HepG2 (cell line): ENCODE data around the gene SHTN1. TPM values are rescaled to one million over a fixed set of nuclear protein-coding genes. Genes with fewer than 3 reads are reported as not detected.

Experiments
- ARID5B ChIP-seq: IDR thresholded peaks from 2 replicates; pipeline ENCODE4 v1.4.0; 2020; ENCODE audit warnings: mild to moderate bottlenecking, missing genetic modification reagents
- ATAD3A ChIP-seq: sonication (generic); formaldehyde crosslinking; IDR thresholded peaks from 2 replicates; pipeline ENCODE4 v1.4.0; 2020; ENCODE audit warnings: missing genetic modification reagents
- CENPT ChIP-seq: sonication (generic); formaldehyde crosslinking; IDR thresholded peaks from 2 replicates; pipeline ENCODE4 v1.8.0; 2022; ENCODE audit warnings: low read depth, mild to moderate bottlenecking, moderate library complexity, missing genetic modification reagents
- HNF4A ChIP-seq: sonication (generic); formaldehyde crosslinking; IDR thresholded peaks from 2 replicates; pipeline ENCODE4 v1.4.0; 2020; ENCODE audit warnings: missing genetic modification reagents
- IKZF5 ChIP-seq: IDR thresholded peaks from 2 replicates; pipeline ENCODE4 v1.6.1; 2018; ENCODE audit warnings: missing genetic modification reagents, mild to moderate bottlenecking, missing compliant biosample characterization
- ISL2 ChIP-seq: sonication (generic); formaldehyde crosslinking; IDR thresholded peaks from 2 replicates; pipeline ENCODE4 v1.5.0; 2020; ENCODE audit warnings: missing genetic modification reagents
- KDM1A ChIP-seq: IDR thresholded peaks from 2 replicates; pipeline ENCODE4 v1.6.1; 2016; ENCODE audit warnings: missing compliant biosample characterization
- KLF6 ChIP-seq: IDR thresholded peaks from 2 replicates; pipeline ENCODE4 v1.8.0; 2016; ENCODE audit warnings: missing biosample characterization, missing genetic modification reagents
- MED1 ChIP-seq: sonication (generic); formaldehyde crosslinking; IDR thresholded peaks from 2 replicates; pipeline ENCODE4 v1.4.0; 2020; ENCODE audit warnings: missing genetic modification reagents
- MIER2 ChIP-seq: IDR thresholded peaks from 2 replicates; pipeline ENCODE4 v1.6.1; 2016; ENCODE audit warnings: missing biosample characterization, missing genetic modification reagents
- NFYC ChIP-seq: IDR thresholded peaks from 2 replicates; pipeline ENCODE4 v1.6.1; 2016; ENCODE audit warnings: missing genetic modification reagents, missing compliant biosample characterization
- NR2F1 ChIP-seq, 2 experiments: fragments of 450-650 bp in 1 of 2; formaldehyde crosslinking in 1 of 2; IDR thresholded peaks; 2 replicates each; pipeline versions ENCODE4 v1.5.0 to v1.6.1; 2016 to 2020; ENCODE audit warnings: mild to moderate bottlenecking in 1 of 2, missing compliant biosample characterization in 1 of 2, missing genetic modification reagents in 1 of 2, moderate library complexity in 1 of 2
- RXRB ChIP-seq: IDR thresholded peaks from 2 replicates; pipeline ENCODE4 v1.6.1; 2016; ENCODE audit warnings: borderline replicate concordance, missing genetic modification reagents, missing compliant biosample characterization
- SCMH1 ChIP-seq: sonication (generic); formaldehyde crosslinking; IDR thresholded peaks from 2 replicates; pipeline ENCODE4 v1.9.0; 2021; ENCODE audit warnings: missing genetic modification reagents, mild to moderate bottlenecking, borderline replicate concordance
- TBX2 ChIP-seq: sonication (generic); formaldehyde crosslinking; IDR thresholded peaks from 2 replicates; pipeline ENCODE4 v1.5.0; 2020; ENCODE audit warnings: missing genetic modification reagents, mild to moderate bottlenecking, borderline replicate concordance
- TEAD2 ChIP-seq: sonication (generic); formaldehyde crosslinking; IDR thresholded peaks from 2 replicates; pipeline ENCODE4 v1.9.0; 2021; ENCODE audit warnings: missing genetic modification reagents
- TEAD3 ChIP-seq: optimal IDR thresholded peaks from 2 replicates; pipeline ENCODE3; 2016; ENCODE audit warnings: borderline replicate concordance
- TOE1 ChIP-seq: sonication (generic); formaldehyde crosslinking; IDR thresholded peaks from 2 replicates; pipeline ENCODE4 v1.4.0; 2020; ENCODE audit warnings: mild to moderate bottlenecking, missing genetic modification reagents
- ZNF224 ChIP-seq: sonication (generic); formaldehyde crosslinking; IDR thresholded peaks from 2 replicates; pipeline ENCODE4 v1.5.0; 2020; ENCODE audit warnings: mild to moderate bottlenecking, missing genetic modification reagents
- ZNF232 ChIP-seq: sonication (generic); formaldehyde crosslinking; IDR thresholded peaks from 2 replicates; pipeline ENCODE4 v1.4.0; 2020; ENCODE audit warnings: missing genetic modification reagents, borderline replicate concordance
- ZNF292 ChIP-seq: sonication (generic); formaldehyde crosslinking; IDR thresholded peaks from 2 replicates; pipeline ENCODE4 v1.8.1; 2022; ENCODE audit warnings: mild to moderate bottlenecking, low read depth, missing genetic modification reagents, borderline replicate concordance
- ZNF34 ChIP-seq: sonication (generic); formaldehyde crosslinking; IDR thresholded peaks from 2 replicates; pipeline ENCODE4 v1.4.0; 2020; ENCODE audit warnings: mild to moderate bottlenecking, missing genetic modification reagents, borderline replicate concordance
- ZNF552 ChIP-seq: sonication (generic); formaldehyde crosslinking; IDR thresholded peaks from 2 replicates; pipeline ENCODE4 v1.9.0; 2022; ENCODE audit warnings: missing genetic modification reagents, mild to moderate bottlenecking, borderline replicate concordance
- ZNF572 ChIP-seq: sonication (generic); formaldehyde crosslinking; IDR thresholded peaks from 2 replicates; pipeline ENCODE4 v1.5.1; 2020; ENCODE audit warnings: mild to moderate bottlenecking, missing genetic modification reagents
- ZNF607 ChIP-seq: sonication (generic); formaldehyde crosslinking; IDR thresholded peaks from 2 replicates; pipeline ENCODE4 v1.5.1; 2020; ENCODE audit warnings: missing genetic modification reagents, mild to moderate bottlenecking, borderline replicate concordance
- ZNF678 ChIP-seq: sonication (generic); formaldehyde crosslinking; IDR thresholded peaks from 2 replicates; pipeline ENCODE4 v1.4.0; 2020; ENCODE audit warnings: mild to moderate bottlenecking, missing genetic modification reagents
- ZNF720 ChIP-seq: sonication (generic); formaldehyde crosslinking; IDR thresholded peaks from 2 replicates; pipeline ENCODE4 v1.4.0; 2020; ENCODE audit warnings: missing genetic modification reagents
- polyA plus RNA-seq, 8 experiments: library from polyadenylated mRNA; depleted of rRNA in 3 of 8; stranded (reverse) in 7 of 8; unstranded in 1 of 8; fragments of >200 nt; fragmentation: Illumina TruSeq in 4 of 8; extraction: Trizol in 4 of 8; gene quantifications; 2 replicates each; pipeline versions ENCODE4 v1.2.1 to v1.2.3, GENCODE V29; 2011 to 2016; ENCODE audit warnings: low read depth in 4 of 8, missing spikeins in 1 of 8, mixed read lengths in 1 of 8; ENCODE audit not compliant: insufficient read depth in 1 of 8
- total RNA-seq, 5 experiments: library from RNA; depleted of rRNA; stranded (reverse); fragments of >200 nt; fragmentation: Illumina TruSeq; extraction: Trizol; gene quantifications; 2 replicates each; pipeline ENCODE4 v1.2.3, GENCODE V29; 2016; ENCODE audit warnings: low read depth in 1 of 5

Gene SHTN1
- total and polyA plus RNA-seq, 2 of the 13 experiments (the other 11 are each of a cell fraction or from before 2014, with no cell fraction given), result 11.3 to 15.6 TPM

DNA sequence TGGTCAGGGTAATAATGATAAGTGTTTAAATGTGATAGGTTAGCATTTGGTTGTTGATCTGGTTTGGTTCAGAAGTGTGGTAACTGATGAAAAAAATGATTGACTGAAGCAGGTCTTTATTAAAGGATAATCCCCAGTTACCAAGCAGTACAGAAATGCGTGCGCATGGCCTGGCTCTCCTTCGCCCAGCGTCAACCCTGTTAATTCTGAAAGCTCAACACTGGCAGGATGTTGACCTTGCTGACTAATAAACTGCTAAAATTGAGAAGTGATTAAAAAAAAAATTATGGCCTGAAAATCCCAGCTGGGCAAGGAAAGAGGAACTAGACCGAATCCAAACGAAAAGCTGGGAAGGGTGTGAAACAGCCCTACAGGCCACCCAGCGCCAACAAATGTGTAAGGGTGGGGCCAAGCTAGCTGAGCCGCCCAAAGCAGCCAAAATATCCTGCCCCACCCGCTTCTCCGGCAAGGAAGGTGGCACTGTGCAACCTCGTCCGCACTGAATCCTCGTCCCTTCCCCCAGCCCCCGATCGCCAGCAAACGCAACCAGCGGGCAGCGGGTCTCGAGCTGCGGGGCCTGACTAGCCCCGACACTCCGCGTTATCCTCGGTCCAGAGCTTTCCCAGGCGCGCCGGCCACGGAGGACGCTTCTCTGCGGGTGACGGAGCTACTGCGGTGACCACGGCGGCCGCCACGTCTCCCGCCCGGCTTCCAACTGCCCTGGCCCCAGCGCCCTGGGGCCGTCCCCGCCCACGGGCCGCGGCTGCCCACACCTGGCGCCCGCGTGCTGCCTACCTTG lies 561 bp downstream of the SHTN1 start (continued):
- no peak for TF ChIP-seq IKZF5 (CRISPR knock-in tag)
- TF ChIP-seq KDM1A, result no peak
- no peak for TF ChIP-seq NR2F1 (CRISPR knock-in tag; IDR thresholded peaks at IDR 0.05)
- no peak for TF ChIP-seq TOE1 (CRISPR knock-in tag)
- no peak for TF ChIP-seq NFYC (CRISPR knock-in tag)
- no peak for TF ChIP-seq SCMH1
- no peak for TF ChIP-seq TEAD3 (CRISPR knock-in tag)
- TF ChIP-seq ZNF572 (CRISPR knock-in tag), result no peak
- no peak for TF ChIP-seq RXRB (CRISPR knock-in tag)
- TF ChIP-seq HNF4A (CRISPR knock-in tag), result no peak
- TF ChIP-seq MED1 (CRISPR knock-in tag), result no peak; the same call in 1 of the 2 replicates
- TF ChIP-seq ZNF678 (CRISPR knock-in tag), result 0 out of 2 replicates have a peak, but pooled peaks have one; percentile 42
- TF ChIP-seq ZNF232 (CRISPR knock-in tag), result no peak; the same call in 1 of the 2 replicates
- TF ChIP-seq ISL2, result no peak
- no peak for TF ChIP-seq ZNF292 (CRISPR knock-in tag)
- TF ChIP-seq TEAD2, result 0 out of 2 replicates have a peak, but pooled peaks have one; percentile 32
- TF ChIP-seq CENPT (CRISPR knock-in tag), result 0 out of 2 replicates have a peak, but pooled peaks have one; percentile 53
- TF ChIP-seq ZNF607 (CRISPR knock-in tag), result no peak
- no peak for TF ChIP-seq ZNF720 (CRISPR knock-in tag)
- no peak for TF ChIP-seq ZNF224 (CRISPR knock-in tag)
- TF ChIP-seq MIER2, result no peak
- TF ChIP-seq ATAD3A (CRISPR knock-in tag), result no peak
- no peak for TF ChIP-seq ARID5B (CRISPR knock-in tag)
- TF ChIP-seq KLF6 (CRISPR knock-in tag), result no peak
- TF ChIP-seq ZNF552 (CRISPR knock-in tag), result 0 out of 2 replicates have a peak, but pooled peaks have one; percentile 8
- no peak for TF ChIP-seq TBX2
- no peak for TF ChIP-seq ZNF34 (CRISPR knock-in tag)
